Measurements from ENCODE around the gene NCAM1.

DNA sequence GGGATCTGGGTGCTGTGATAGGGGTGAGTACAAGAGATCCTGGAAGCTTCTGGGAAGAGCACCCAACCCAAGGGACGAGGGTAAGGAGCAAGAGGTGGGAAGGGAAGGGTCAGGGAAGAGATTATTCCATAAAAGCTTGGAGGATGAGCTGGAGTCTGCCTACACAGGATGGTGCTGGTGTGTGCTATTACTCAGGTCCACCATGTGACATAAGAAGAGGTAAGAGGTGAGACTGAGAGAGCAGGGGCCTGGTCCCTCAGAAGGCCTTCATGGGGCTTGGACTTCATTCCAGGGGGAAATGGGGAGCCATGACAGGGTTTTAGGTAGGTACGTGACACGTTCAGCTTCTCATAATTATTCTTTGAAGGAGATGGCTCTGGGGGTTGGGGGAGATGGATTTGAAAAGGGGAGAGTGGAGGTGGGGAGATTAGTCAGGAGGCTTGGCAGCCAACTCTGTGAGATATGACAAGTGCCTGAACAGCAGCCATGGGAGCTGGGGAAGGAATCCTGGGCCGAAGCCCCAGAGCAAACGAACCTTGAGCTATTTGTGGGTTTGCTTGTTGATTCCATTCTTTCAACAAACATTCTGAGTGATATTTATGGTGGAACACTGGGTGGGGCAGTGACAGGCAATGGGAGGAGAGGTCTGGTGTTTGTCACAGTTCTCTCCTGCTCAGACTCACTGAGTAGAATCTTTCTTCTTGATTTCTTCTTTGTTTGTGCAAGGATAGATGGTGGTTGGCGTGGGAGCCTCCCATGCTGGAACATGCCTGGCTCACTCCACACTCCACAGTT, 11.2 kb upstream of the NCAM1 start:
- no peak for TF ChIP-seq EZH2 (IDR thresholded peaks at IDR 0.05)
- TF ChIP-seq POLR2AphosphoS5 (IDR thresholded peaks at IDR 0.05; ENCODE audit: borderline replicate concordance, low read depth, low read length), result no peak

Data from SK-N-MC (cell line).